B cell (primary cell): ENCODE data around the gene ANXA4. TPM values are rescaled to one million over a fixed set of nuclear protein-coding genes. Genes with fewer than 3 reads are reported as not detected.
A peak's percentile ranks its signal among the peaks of the same experiment; 100 is the strongest.

ENCODE experiments used
- ATAC-seq: fragments of 200-7000 bp; cut with Tn5 transposase; one replicate; pipeline ENCODE4 v1.10.0; 2021; ENCODE audit warnings: low read depth, mild to moderate bottlenecking, moderate number of reproducible peaks, moderate library complexity
- CTCF ChIA-PET: fragments of 350-600 bp; sonication (Branson Sonifier 250); formaldehyde crosslinking; loops from one replicate; lab custom pipeline; 2021; ENCODE audit warnings: antibody characterized with exemption, inconsistent platforms; lab: Charles Lee
- POLR2A ChIA-PET: fragments of 350-600 bp; sonication (Branson Sonifier 250); formaldehyde crosslinking; loops from one replicate; lab custom pipeline; 2021; ENCODE audit warnings: antibody characterized with exemption; lab: Charles Lee
- DNase-seq: peaks from one replicate; pipeline ENCODE4 v3.0.0; 2013
- H2AFZ ChIP-seq: 2 replicates; pipeline ENCODE4 v1.6.1; 2012; ENCODE audit warnings: mild to moderate bottlenecking, low read depth, low read length; ENCODE audit not compliant: insufficient read depth, poor library complexity, severe bottlenecking
- H3K27ac ChIP-seq, 2 donors: 1 replicate in 1 of 2; 2 replicates in 1 of 2; pipeline ENCODE4 v1.5.1; 2012 to 2013; ENCODE audit warnings: low read length in 2 of 2, mild to moderate bottlenecking in 2 of 2, moderate library complexity in 1 of 2
- H3K27me3 ChIP-seq, 4 experiments: fragments of 200-600 bp in 1 of 4; sonication (generic) in 1 of 4; replicated peaks in 1 of 4; 1 replicate in 2 of 4; 2 replicates in 2 of 4; pipeline versions ENCODE4 v1.6.1 to v1.7.0; 2013 to 2016; ENCODE audit warnings: low read length in 3 of 4, mild to moderate bottlenecking in 2 of 4, mixed read lengths in 1 of 4, moderate library complexity in 1 of 4; ENCODE audit not compliant: insufficient read depth in 4 of 4, control insufficient read depth in 3 of 4; ENCODE audit errors: control extremely low read depth in 1 of 4
- H3K36me3 ChIP-seq, 2 experiments: replicated peaks in 1 of 2; 1 replicate in 1 of 2; 2 replicates in 1 of 2; pipeline versions ENCODE4 v1.6.1 to v1.7.1; 2013; ENCODE audit warnings: low read length in 1 of 2; ENCODE audit not compliant: insufficient read depth in 2 of 2, control insufficient read depth in 1 of 2; ENCODE audit errors: control extremely low read depth in 1 of 2, extremely low read depth in 1 of 2
- H3K4me1 ChIP-seq, 2 donors: fragments of 200-600 bp in 1 of 2; sonication (generic) in 1 of 2; 1 replicate in 1 of 2; 2 replicates in 1 of 2; pipeline versions ENCODE4 v1.5.1 to v1.6.1; 2013 to 2017; ENCODE audit warnings: low read length in 2 of 2; ENCODE audit not compliant: control insufficient read depth in 2 of 2, insufficient read depth in 2 of 2
- H3K4me2 ChIP-seq: replicated peaks from 2 replicates; pipeline ENCODE3; 2012; ENCODE audit warnings: mild to moderate bottlenecking, low read depth, low read length; ENCODE audit not compliant: poor library complexity, severe bottlenecking
- H3K4me3 ChIP-seq, 5 experiments: fragments of 200-600 bp in 1 of 5; sonication (generic) in 1 of 5; 1 replicate in 3 of 5; 2 replicates in 2 of 5; pipeline versions ENCODE4 v1.5.1 to v1.7.0; 2011 to 2016; ENCODE audit warnings: low read length in 4 of 5, mild to moderate bottlenecking in 4 of 5, low read depth in 2 of 5, control low read depth in 1 of 5, moderate library complexity in 1 of 5; ENCODE audit not compliant: insufficient read depth in 1 of 5; ENCODE audit errors: control extremely low read depth in 1 of 5, extremely low read depth in 1 of 5
- H3K79me2 ChIP-seq: fragments of 200-600 bp; sonication (generic); one replicate; pipeline ENCODE4 v1.6.0; 2016; ENCODE audit warnings: low read length; ENCODE audit not compliant: control insufficient read depth, insufficient read depth
- H3K9ac ChIP-seq: fragments of 200-600 bp; sonication (generic); 2 replicates; pipeline ENCODE4 v1.6.1; 2017; ENCODE audit warnings: mild to moderate bottlenecking, low read length, moderate library complexity
- H3K9me3 ChIP-seq, 3 donors: one replicate each; pipeline versions ENCODE4 v1.6.1 to v1.7.1; 2013; ENCODE audit warnings: low read length in 2 of 3; ENCODE audit not compliant: control insufficient read depth in 2 of 3, insufficient read depth in 1 of 3; ENCODE audit errors: control extremely low read depth in 1 of 3
- H4K20me1 ChIP-seq: 2 replicates; pipeline ENCODE4 v1.6.0; 2012; ENCODE audit warnings: mild to moderate bottlenecking, low read length; ENCODE audit not compliant: insufficient read depth, control insufficient read depth, poor library complexity, severe bottlenecking
- H3K27ac Mint-ChIP-seq: one replicate; pipeline ENCODE4 v1.8.0; 2021; ENCODE audit warnings: mixed read lengths
- H3K27me3 Mint-ChIP-seq: one replicate; pipeline ENCODE4 v1.8.0; 2021; ENCODE audit warnings: mixed read lengths
- H3K4me1 Mint-ChIP-seq: one replicate; pipeline ENCODE4 v1.8.0; 2021; ENCODE audit warnings: mixed read lengths
- H3K4me3 Mint-ChIP-seq: one replicate; pipeline ENCODE4 v1.8.0; 2021; ENCODE audit warnings: mixed read lengths
- H3K9me3 Mint-ChIP-seq: one replicate; pipeline ENCODE4 v1.8.0; 2022; ENCODE audit warnings: mixed read lengths; ENCODE audit not compliant: insufficient read depth
- EZH2 ChIP-seq: IDR thresholded peaks from 2 replicates; pipeline ENCODE4 v1.6.1; 2012; ENCODE audit warnings: borderline replicate concordance, low read depth, mild to moderate bottlenecking, moderate library complexity, low read length; ENCODE audit not compliant: insufficient read depth, poor library complexity, severe bottlenecking
- WGBS: methylation state at CpG from one replicate; pipeline ENCODE4 v1.1.5; 2013; ENCODE audit warnings: missing lambda C conversion rate; ENCODE audit not compliant: insufficient coverage; 5-methylcytosine and 5-hydroxymethylcytosine counted together
- intact Hi-C: fragments of 100-400 bp; cut with micrococcal nuclease; formaldehyde crosslinking; loops from one replicate; pipeline ENCODE4 v1.10.0; 2022
- polyA plus RNA-seq: library from polyadenylated mRNA; depleted of rRNA; stranded (reverse); fragments of >200 nt; gene quantifications from 2 replicates; pipeline ENCODE4 v1.2.3, GENCODE V29; 2012
- total RNA-seq, 2 donors: library from RNA; stranded (reverse); fragments of 120-200 nt in 1 of 2; gene quantifications; 1 replicate in 1 of 2; 2 replicates in 1 of 2; pipeline versions ENCODE4 v1.2.3 to v1.2.4, GENCODE V29; 2013 to 2022
- TF ChIP-seq, protein P1 (sequence below): fragments of 200-600 bp; IDR thresholded peaks from one replicate; pipeline ENCODE4 v1.8.0; 2022; ENCODE audit warnings: antibody characterized with exemption, mild to moderate bottlenecking

The ANXA4 gene
- total and polyA plus RNA-seq, 2 donors (not counting 1 experiment from before 2014, with no cell fraction given): 28.4 to 61.7 TPM

- H3K9me3 ChIP-seq: no peaks in the 10 kb centered on the region
- CTCF ChIA-PET: interaction anchor here (0.8 to 2.1 kb wide), 2 partner anchors 42 to 46 kb away, joined by 3 to 10 read pairs; no protein-coding TSS in a partner anchor
- WGBS: 67% methylated on average over 2 of the region's 5 CpGs
- Mint-ChIP-seq H3K27ac (peak overlapping the region; percentile 21), H3K9me3 (no peaks in the 10 kb centered on the region), H3K4me3 (peak overlapping the region; percentile 8), H3K4me1 (peaks cover 58% of the 10 kb centered on the region), H3K27me3 (no peaks in the 10 kb centered on the region)
- H4K20me1 ChIP-seq: no peaks in the 10 kb centered on the region
- ATAC-seq: no peak
- TF ChIP-seq, protein P1, sequence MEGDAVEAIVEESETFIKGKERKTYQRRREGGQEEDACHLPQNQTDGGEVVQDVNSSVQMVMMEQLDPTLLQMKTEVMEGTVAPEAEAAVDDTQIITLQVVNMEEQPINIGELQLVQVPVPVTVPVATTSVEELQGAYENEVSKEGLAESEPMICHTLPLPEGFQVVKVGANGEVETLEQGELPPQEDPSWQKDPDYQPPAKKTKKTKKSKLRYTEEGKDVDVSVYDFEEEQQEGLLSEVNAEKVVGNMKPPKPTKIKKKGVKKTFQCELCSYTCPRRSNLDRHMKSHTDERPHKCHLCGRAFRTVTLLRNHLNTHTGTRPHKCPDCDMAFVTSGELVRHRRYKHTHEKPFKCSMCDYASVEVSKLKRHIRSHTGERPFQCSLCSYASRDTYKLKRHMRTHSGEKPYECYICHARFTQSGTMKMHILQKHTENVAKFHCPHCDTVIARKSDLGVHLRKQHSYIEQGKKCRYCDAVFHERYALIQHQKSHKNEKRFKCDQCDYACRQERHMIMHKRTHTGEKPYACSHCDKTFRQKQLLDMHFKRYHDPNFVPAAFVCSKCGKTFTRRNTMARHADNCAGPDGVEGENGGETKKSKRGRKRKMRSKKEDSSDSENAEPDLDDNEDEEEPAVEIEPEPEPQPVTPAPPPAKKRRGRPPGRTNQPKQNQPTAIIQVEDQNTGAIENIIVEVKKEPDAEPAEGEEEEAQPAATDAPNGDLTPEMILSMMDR: no peak
- TF ChIP-seq EZH2: no peak
- peak overlapping the region; percentile 5 for H3K9ac ChIP-seq
- no peak for DNase-seq
- intact Hi-C loops: no loop called here
- peaks cover 46% of the 10 kb centered on the region for H3K79me2 ChIP-seq
- H3K4me1 ChIP-seq: peaks cover 58 to 61% of the 10 kb centered on the region in 2 donors
- H3K4me3 ChIP-seq: no peak overlapping the region
- H3K27me3 ChIP-seq: no peaks in the 10 kb centered on the region
- H3K4me2 ChIP-seq: peak overlapping the region; percentile 16
- H3K36me3 ChIP-seq: no peaks in the 10 kb centered on the region
- no peak overlapping the region for H2AFZ ChIP-seq
- H3K27ac ChIP-seq: no peak overlapping the region
- POLR2A ChIA-PET: no interaction called here
These were observed 28.3 kb downstream of the ANXA4 start for GRCh38 chr2:69770193-69770702.

GRCh38 chr2:69770747-69771146 lies 28.8 kb downstream of the ANXA4 start:
- peak overlapping the region; percentile 16 for H3K4me2 ChIP-seq
- H3K9me3 ChIP-seq: no peaks in the 10 kb centered on the region
- Mint-ChIP-seq H3K9me3 (no peaks in the 10 kb centered on the region), H3K27me3 (no peaks in the 10 kb centered on the region), H3K4me3 (no peak overlapping the region), H3K27ac (no peak overlapping the region), H3K4me1 (peaks cover 58% of the 10 kb centered on the region)
- intact Hi-C loops: no loop called here
- H3K27me3 ChIP-seq: no peaks in the 10 kb centered on the region
- H3K4me3 ChIP-seq: no peak overlapping the region
- no peaks in the 10 kb centered on the region for H4K20me1 ChIP-seq
- 100% methylated on average over 3 of the region's 10 CpGs for WGBS
- H3K27ac ChIP-seq: no peak overlapping the region
- ChIA-PET CTCF (interaction anchor here (2.1 kb wide), 1 partner anchor 45 kb away, joined by 10 read pairs; no protein-coding TSS in a partner anchor), POLR2A (no interaction called here)
- DNase-seq (no peak), ATAC-seq (no peak)
- peaks cover 57 to 61% of the 10 kb centered on the region in 2 donors for H3K4me1 ChIP-seq
- H2AFZ ChIP-seq: no peak overlapping the region
- TF ChIP-seq, protein P1: no peak
- TF ChIP-seq EZH2: no peak
- no peaks in the 10 kb centered on the region for H3K36me3 ChIP-seq
- H3K79me2 ChIP-seq: peaks cover 46% of the 10 kb centered on the region
- no peak overlapping the region for H3K9ac ChIP-seq
